ENCODE results near the gene PRPH.
"Not testable (repeated sequence)": the region's sequence is repeated elsewhere in the genome, so short reads cannot be mapped to it uniquely, and the experiment has no call there.

The PRPH gene

GRCh38 chr12:49295082-49295936, at the start of gene PRPH:
TSS of gene PRPH (plus strand) at chr12:49295147. CDS start at chr12:49295201, 54 bp downstream.
- Histone ChIP-seq H3K27ac (ENCODE audit: low read depth, low read length) (no peak within 1 kb of the TSS), H3K36me3 (ENCODE audit: control insufficient read depth, insufficient read depth, low read length) (no peaks in the 10 kb centered on the region), H3K4me1 (ENCODE audit: control insufficient read depth, insufficient read depth, low read length) (peaks cover 18% of the 10 kb centered on the region; the same call in 1 of the 2 replicates), H3K9me3 (ENCODE audit: control insufficient read depth, insufficient read depth, low read length) (no peaks in the 10 kb centered on the region), H3K4me3 (ENCODE audit: low read depth, low read length) (peak within 1 kb of the TSS; percentile 37; the same call in 1 of the 2 replicates), H3K9ac (ENCODE audit: low read depth, low read length) (no peak within 1 kb of the TSS), H3K27me3 (ENCODE audit: control insufficient read depth, insufficient read depth, low read length) (peaks cover 74% of the 10 kb centered on the region)

GRCh38 chr12:49251357-49251756, 43.6 kb upstream of the PRPH start:
- no peaks in the 10 kb centered on the region for H3K4me1 ChIP-seq (ENCODE audit: control insufficient read depth, insufficient read depth, low read length)
- no peaks in the 10 kb centered on the region for H3K36me3 ChIP-seq (ENCODE audit: control insufficient read depth, insufficient read depth, low read length)
- H3K27ac ChIP-seq (ENCODE audit: low read depth, low read length): no peak overlapping the region
- no peak overlapping the region for H3K9ac ChIP-seq (ENCODE audit: low read depth, low read length)
- no peaks in the 10 kb centered on the region for H3K9me3 ChIP-seq (ENCODE audit: control insufficient read depth, insufficient read depth, low read length)
- no peak overlapping the region for H3K4me3 ChIP-seq (ENCODE audit: low read depth, low read length)
- no peaks in the 10 kb centered on the region for H3K27me3 ChIP-seq (ENCODE audit: control insufficient read depth, insufficient read depth, low read length)

DNA sequence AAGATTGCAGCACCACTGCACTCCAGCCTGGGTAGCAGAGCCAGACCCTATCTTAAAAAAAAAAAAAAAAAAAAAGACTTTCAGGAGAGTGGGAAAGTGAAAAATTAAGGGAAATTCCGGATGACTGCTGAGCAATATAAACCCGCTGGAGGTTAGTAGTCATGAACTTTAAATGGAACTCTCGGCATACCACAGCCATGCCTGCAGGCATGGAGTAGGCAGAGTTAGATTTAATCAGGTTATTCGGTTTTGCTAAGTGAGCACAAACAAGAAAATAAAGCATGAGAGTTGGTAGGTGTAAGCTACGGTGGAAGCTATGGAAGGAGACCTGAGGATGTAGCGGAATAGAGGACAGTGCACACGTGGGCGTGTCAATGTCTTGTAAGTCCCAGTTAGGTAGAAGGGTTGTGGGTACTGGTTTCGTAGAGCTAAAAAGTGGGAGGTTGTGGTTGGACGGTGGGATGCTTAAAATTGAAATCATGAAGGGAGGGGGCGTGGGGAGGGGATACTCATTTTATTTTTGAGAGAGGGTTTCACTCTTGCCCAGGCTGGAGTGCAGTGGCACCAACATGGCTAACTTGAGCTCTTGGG, 41.8 kb upstream of the PRPH start:
- Histone ChIP-seq H3K27ac (ENCODE audit: low read depth, low read length) (no peak overlapping the region), H3K9me3 (ENCODE audit: control insufficient read depth, insufficient read depth, low read length) (no peaks in the 10 kb centered on the region), H3K9ac (ENCODE audit: low read depth, low read length) (no peak overlapping the region), H3K4me1 (ENCODE audit: control insufficient read depth, insufficient read depth, low read length) (no peaks in the 10 kb centered on the region), H3K4me3 (ENCODE audit: low read depth, low read length) (no peak overlapping the region), H3K27me3 (ENCODE audit: control insufficient read depth, insufficient read depth, low read length) (no peaks in the 10 kb centered on the region), H3K36me3 (ENCODE audit: control insufficient read depth, insufficient read depth, low read length) (no peaks in the 10 kb centered on the region)

GRCh38 chr12:49255456-49255855, 39.5 kb upstream of the PRPH start:
- H3K27me3 ChIP-seq (ENCODE audit: control insufficient read depth, insufficient read depth, low read length); H3K4me3 ChIP-seq (ENCODE audit: low read depth, low read length); H3K9ac ChIP-seq (ENCODE audit: low read depth, low read length); H3K4me1 ChIP-seq (ENCODE audit: control insufficient read depth, insufficient read depth, low read length); H3K36me3 ChIP-seq (ENCODE audit: control insufficient read depth, insufficient read depth, low read length); H3K27ac ChIP-seq (ENCODE audit: low read depth, low read length); H3K9me3 ChIP-seq (ENCODE audit: control insufficient read depth, insufficient read depth, low read length): not testable (repeated sequence)

GRCh38 chr12:49255857-49256637, 38.9 kb upstream of the PRPH start:
- Histone ChIP-seq H3K9me3 (ENCODE audit: control insufficient read depth, insufficient read depth, low read length) (no peaks in the 10 kb centered on the region), H3K27ac (ENCODE audit: low read depth, low read length) (no peak overlapping the region)

DNA sequence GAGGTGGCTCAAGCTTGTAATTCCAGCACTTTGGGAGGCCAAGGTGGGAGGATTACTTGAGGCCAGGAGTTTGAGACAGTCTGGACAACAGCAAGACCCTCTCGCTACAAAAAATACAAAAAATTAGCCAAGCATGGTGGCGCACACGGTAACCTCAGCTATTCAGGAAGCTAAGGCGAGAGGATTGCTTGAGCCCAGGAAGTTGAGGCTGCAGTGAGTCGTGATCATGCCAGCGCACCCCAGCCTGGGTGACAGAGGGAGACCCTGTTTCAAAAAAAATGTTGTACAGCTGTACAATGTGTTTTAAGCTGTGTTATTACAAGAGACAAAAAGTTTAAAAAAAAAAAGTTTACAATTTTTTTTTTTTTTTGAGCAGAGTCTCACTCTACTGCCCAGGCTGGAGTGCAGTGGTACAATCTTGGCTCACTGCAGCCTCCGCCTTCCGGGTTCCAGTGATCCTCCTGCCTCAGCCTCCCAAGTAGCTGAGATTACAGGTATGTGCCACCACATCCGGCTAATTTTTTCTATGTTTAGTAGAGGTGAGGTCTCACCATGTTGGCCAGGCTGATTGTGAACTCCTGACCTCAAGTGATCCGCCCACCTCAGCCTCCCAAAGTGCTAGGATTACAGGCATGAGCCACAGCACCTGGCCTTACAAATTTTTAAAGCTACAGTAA, 37.3 kb upstream of the PRPH start:
- H3K36me3 ChIP-seq (ENCODE audit: control insufficient read depth, insufficient read depth, low read length); H3K4me1 ChIP-seq (ENCODE audit: control insufficient read depth, insufficient read depth, low read length); H3K9ac ChIP-seq (ENCODE audit: low read depth, low read length); H3K27me3 ChIP-seq (ENCODE audit: control insufficient read depth, insufficient read depth, low read length); H3K9me3 ChIP-seq (ENCODE audit: control insufficient read depth, insufficient read depth, low read length); H3K4me3 ChIP-seq (ENCODE audit: low read depth, low read length); H3K27ac ChIP-seq (ENCODE audit: low read depth, low read length): not testable (repeated sequence)

More at GRCh38 chr12:49255857-49256637, 38.9 kb upstream of the PRPH start:
- H3K4me1 ChIP-seq (ENCODE audit: control insufficient read depth, insufficient read depth, low read length): 0 out of 2 replicates have a peak, but pooled peaks cover 3% of the 10 kb centered on the region
- no peak overlapping the region for H3K9ac ChIP-seq (ENCODE audit: low read depth, low read length)
- H3K4me3 ChIP-seq (ENCODE audit: low read depth, low read length): no peak overlapping the region
- no peaks in the 10 kb centered on the region for H3K27me3 ChIP-seq (ENCODE audit: control insufficient read depth, insufficient read depth, low read length)
- H3K36me3 ChIP-seq (ENCODE audit: control insufficient read depth, insufficient read depth, low read length): no peaks in the 10 kb centered on the region

- no peaks in the 10 kb centered on the region for H3K9me3 ChIP-seq (ENCODE audit: control insufficient read depth, insufficient read depth, low read length)
- no peak overlapping the region for H3K4me3 ChIP-seq (ENCODE audit: low read depth, low read length)
- no peak overlapping the region for H3K27ac ChIP-seq (ENCODE audit: low read depth, low read length)
- H3K9ac ChIP-seq (ENCODE audit: low read depth, low read length): no peak overlapping the region
- no peaks in the 10 kb centered on the region for H3K36me3 ChIP-seq (ENCODE audit: control insufficient read depth, insufficient read depth, low read length)
- H3K4me1 ChIP-seq (ENCODE audit: control insufficient read depth, insufficient read depth, low read length): 0 out of 2 replicates have a peak, but pooled peaks cover 3% of the 10 kb centered on the region
- H3K27me3 ChIP-seq (ENCODE audit: control insufficient read depth, insufficient read depth, low read length): no peaks in the 10 kb centered on the region
Measured at GRCh38 chr12:49259452-49259851, 35.5 kb upstream of the PRPH start.

GRCh38 chr12:49260166-49260565, 34.8 kb upstream of the PRPH start:
- no peak overlapping the region for H3K27ac ChIP-seq (ENCODE audit: low read depth, low read length)
- no peaks in the 10 kb centered on the region for H3K9me3 ChIP-seq (ENCODE audit: control insufficient read depth, insufficient read depth, low read length)
- no peaks in the 10 kb centered on the region for H3K27me3 ChIP-seq (ENCODE audit: control insufficient read depth, insufficient read depth, low read length)
- H3K36me3 ChIP-seq (ENCODE audit: control insufficient read depth, insufficient read depth, low read length): no peaks in the 10 kb centered on the region
- no peak overlapping the region for H3K4me3 ChIP-seq (ENCODE audit: low read depth, low read length)
- H3K9ac ChIP-seq (ENCODE audit: low read depth, low read length): no peak overlapping the region
- H3K4me1 ChIP-seq (ENCODE audit: control insufficient read depth, insufficient read depth, low read length): 0 out of 2 replicates have a peak, but pooled peaks cover 3% of the 10 kb centered on the region

GRCh38 chr12:49260571-49261363, 34.2 kb upstream of the PRPH start:
- Histone ChIP-seq H3K27me3 (ENCODE audit: control insufficient read depth, insufficient read depth, low read length) (no peaks in the 10 kb centered on the region), H3K4me3 (ENCODE audit: low read depth, low read length) (no peak overlapping the region), H3K9me3 (ENCODE audit: control insufficient read depth, insufficient read depth, low read length) (no peaks in the 10 kb centered on the region), H3K9ac (ENCODE audit: low read depth, low read length) (no peak overlapping the region), H3K4me1 (ENCODE audit: control insufficient read depth, insufficient read depth, low read length) (0 out of 2 replicates have a peak, but pooled peaks cover 3% of the 10 kb centered on the region), H3K36me3 (ENCODE audit: control insufficient read depth, insufficient read depth, low read length) (no peaks in the 10 kb centered on the region), H3K27ac (ENCODE audit: low read depth, low read length) (no peak overlapping the region)

DNA sequence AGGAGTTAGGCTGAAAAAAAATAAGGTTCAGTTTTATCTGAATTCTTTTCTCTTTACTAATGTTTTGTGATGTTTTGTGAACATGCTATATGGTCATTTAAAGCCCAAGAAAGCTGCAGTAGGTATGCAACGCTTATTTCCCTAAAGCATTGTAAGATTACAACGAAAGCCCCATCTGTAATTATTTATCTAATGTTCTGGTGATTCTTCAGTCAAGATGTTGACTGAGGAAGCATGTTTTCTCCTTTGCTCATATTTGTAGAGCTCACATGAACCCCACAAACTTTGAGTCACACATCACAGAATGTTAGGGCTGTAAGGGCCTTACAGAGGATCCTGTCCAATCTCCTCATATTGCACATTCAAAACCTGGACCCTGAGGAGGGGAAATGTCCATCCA, 33.2 kb upstream of the PRPH start:
- H3K27me3 ChIP-seq (ENCODE audit: control insufficient read depth, insufficient read depth, low read length): no peaks in the 10 kb centered on the region
- H3K27ac ChIP-seq (ENCODE audit: low read depth, low read length): no peak overlapping the region
- H3K4me1 ChIP-seq (ENCODE audit: control insufficient read depth, insufficient read depth, low read length): peaks cover 8% of the 10 kb centered on the region; the same call in 1 of the 2 replicates

More for the DNA sequence above, 33.2 kb upstream of the PRPH start:
- no peak overlapping the region for H3K9ac ChIP-seq (ENCODE audit: low read depth, low read length)
- H3K9me3 ChIP-seq (ENCODE audit: control insufficient read depth, insufficient read depth, low read length): no peaks in the 10 kb centered on the region
- no peak overlapping the region for H3K4me3 ChIP-seq (ENCODE audit: low read depth, low read length)
- H3K36me3 ChIP-seq (ENCODE audit: control insufficient read depth, insufficient read depth, low read length): peaks cover 5% of the 10 kb centered on the region

Measured in HUES48 (cell line).